Measurements from ENCODE around the gene VANGL1.

- TF ChIP-seq CTCF (IDR thresholded peaks at IDR 0.05) = no peak
- no peak for TF ChIP-seq POLR2A (IDR thresholded peaks at IDR 0.05)
Observed at GRCh38 chr1:115732316-115732715, 90.5 kb downstream of the VANGL1 start.

All from esophagus squamous epithelium (tissue), 4 donors.